CD4-positive, alpha-beta T cell treated with Interleukin-4 for 1 hour (primary cell): ENCODE results near the gene POLRMT.

Experiments used
- DNase-seq, 2 donors: peaks; one replicate each; pipeline ENCODE4 v3.0.0-alpha.2; 2020 to 2022

POLRMT gene

GRCh38 chr19:575527-576506 is 57.5 kb downstream of the POLRMT start:
- DNase-seq, result no peak

- DNase-seq, result no peak
Measured at GRCh38 chr19:574658-575526, 58.4 kb downstream of the POLRMT start.

- no peak for DNase-seq
Measured at GRCh38 chr19:573519-573825, 59.9 kb downstream of the POLRMT start.

DNA sequence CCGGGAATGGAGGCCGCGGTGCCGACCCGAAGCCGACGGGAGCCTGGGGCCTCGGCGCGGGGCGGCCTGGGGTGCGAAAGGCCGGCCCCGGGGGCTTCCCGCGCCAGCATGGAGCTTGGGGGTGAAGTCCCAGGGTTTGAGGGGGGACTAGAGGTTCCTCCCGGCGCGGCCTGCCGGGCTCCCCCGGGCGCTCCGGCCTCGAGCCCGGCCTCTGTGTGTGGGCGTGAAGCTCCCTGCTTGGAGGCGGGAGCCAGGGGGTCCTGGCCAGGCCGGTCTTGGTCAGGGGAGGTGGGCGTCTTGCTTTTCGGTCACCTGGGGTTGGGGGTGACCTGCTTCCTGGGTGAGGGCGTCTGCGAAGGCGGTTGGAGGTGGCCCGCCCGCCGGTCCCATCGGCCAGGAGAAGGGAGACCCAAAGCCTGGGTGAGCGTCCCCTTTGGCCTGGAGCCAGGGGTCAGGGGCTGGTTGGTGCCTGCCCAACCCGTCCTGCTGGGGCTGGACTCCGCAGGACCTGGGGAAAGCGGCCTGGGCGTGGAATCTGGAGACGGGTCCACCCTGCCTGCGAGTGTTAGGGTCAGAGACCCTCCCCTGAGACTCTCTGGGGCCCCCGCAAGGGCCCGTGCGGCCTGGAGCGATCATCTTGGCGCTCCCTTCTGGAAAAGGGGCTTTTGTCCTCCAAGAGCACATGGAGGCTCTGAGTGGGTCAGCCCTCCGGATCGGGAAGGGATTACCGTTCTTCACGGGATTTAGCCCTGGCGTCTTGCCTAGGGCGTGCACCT is 60.4 kb downstream of the POLRMT start:
- no peak for DNase-seq

GRCh38 chr19:572140-572742 is 61.1 kb downstream of the POLRMT start, which contains the start of gene BSG:
BSG (plus strand) TSS chr19:572596; CDS start chr19:572635, 39 bp downstream.
- DNase-seq, result peak; percentile 98

GRCh38 chr19:571566-571974 is 61.8 kb downstream of the POLRMT start:
- DNase-seq, result no peak

- DNase-seq, result peak; percentile 56 to 61
Measured at GRCh38 chr19:570937-571565, 62.3 kb downstream of the POLRMT start.

DNA sequence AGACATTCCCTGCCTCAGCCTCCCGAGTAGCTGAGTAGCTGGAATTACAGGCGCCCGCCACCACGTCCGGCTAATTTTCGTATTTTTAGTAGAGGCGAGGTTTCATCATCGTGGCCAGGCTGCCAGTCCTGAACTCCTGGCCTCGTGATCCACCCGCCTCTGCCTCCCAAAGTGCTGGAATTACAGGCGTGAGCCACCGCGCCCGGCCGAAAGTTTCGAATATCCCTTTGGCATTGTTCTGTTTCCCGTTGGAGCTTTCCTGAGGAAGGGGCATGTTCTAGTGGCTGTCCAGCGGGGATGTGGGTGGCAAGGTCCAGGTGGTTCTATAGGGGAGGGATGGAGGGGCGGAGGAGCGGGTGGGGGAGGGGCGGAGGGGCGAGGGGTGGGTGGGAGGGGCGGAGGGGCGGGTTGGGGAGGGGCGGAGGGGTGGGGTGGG is 63.1 kb downstream of the POLRMT start:
- no peak for DNase-seq

DNA sequence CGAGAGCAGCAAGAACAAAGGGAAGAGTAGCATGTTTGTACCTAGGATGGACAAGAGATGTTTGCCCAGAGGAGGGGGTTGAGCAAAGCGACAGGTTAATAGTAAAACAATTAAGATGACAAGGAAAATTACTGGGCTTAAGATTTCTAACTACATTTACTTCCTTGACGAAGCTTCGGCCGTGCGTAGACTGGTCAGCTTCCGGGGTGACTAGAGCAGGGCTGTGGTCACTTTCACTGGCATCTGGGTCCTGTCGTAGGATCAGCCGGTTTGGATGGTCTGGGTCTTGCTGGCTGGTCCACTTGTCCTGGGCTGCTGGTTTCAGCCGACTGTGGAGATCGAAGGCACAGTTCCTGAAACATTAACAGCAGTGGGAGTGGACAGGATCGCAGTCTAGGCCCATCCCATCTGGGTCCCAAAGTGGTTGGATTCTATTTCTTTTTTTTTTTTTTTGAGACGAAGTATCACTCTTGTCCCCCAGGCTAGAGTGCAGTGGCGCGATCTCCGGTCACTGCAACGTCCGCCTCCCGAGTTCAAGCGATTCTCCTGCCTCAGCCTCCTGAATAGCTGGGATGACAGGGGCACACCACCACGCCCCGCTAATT is 65.9 kb downstream of the POLRMT start:
- DNase-seq, result no peak
